Trophoblast cell (in vitro differentiated cells and primary cell): ENCODE results near the gene GATB.

Source experiments
- DNase-seq, 2 donors: peaks; one replicate each; pipeline ENCODE4 v3.0.0-alpha.2; 2016
- H2AFZ ChIP-seq: 2 replicates; pipeline ENCODE4 v1.6.1; 2013; ENCODE audit warnings: low read length, moderate library complexity, mild to moderate bottlenecking; ENCODE audit not compliant: insufficient read depth, poor library complexity
- H2AK5ac ChIP-seq: 2 replicates; pipeline ENCODE4 v1.6.1; 2013; ENCODE audit warnings: mild to moderate bottlenecking, low read length
- H2BK120ac ChIP-seq: 2 replicates; pipeline ENCODE4 v1.6.1; 2013; ENCODE audit warnings: low read length, mild to moderate bottlenecking, moderate library complexity; ENCODE audit not compliant: insufficient read depth, poor library complexity
- H2BK12ac ChIP-seq: 2 replicates; pipeline ENCODE4 v1.6.1; 2013; ENCODE audit warnings: mild to moderate bottlenecking, low read length, moderate library complexity
- H2BK5ac ChIP-seq: 2 replicates; pipeline ENCODE4 v1.6.1; 2013; ENCODE audit warnings: low read length, low read depth, moderate library complexity, mild to moderate bottlenecking; ENCODE audit not compliant: poor library complexity
- H3K14ac ChIP-seq: 2 replicates; pipeline ENCODE4 v1.6.1; 2013; ENCODE audit warnings: mild to moderate bottlenecking, low read length
- H3K18ac ChIP-seq: 2 replicates; pipeline ENCODE4 v1.6.1; 2013; ENCODE audit warnings: mild to moderate bottlenecking, low read length
- H3K23ac ChIP-seq: 2 replicates; pipeline ENCODE4 v1.6.1; 2013; ENCODE audit warnings: low read length
- H3K27ac ChIP-seq: 2 replicates; pipeline ENCODE4 v1.5.1; 2013; ENCODE audit warnings: low read depth, mild to moderate bottlenecking, inconsistent platforms, low read length, moderate library complexity
- H3K27me3 ChIP-seq: 2 replicates; pipeline ENCODE4 v1.6.1; 2013; ENCODE audit warnings: inconsistent platforms, mild to moderate bottlenecking, low read length, moderate library complexity; ENCODE audit not compliant: insufficient read depth
- H3K36me3 ChIP-seq, 2 experiments: 1 replicate in 1 of 2; 2 replicates in 1 of 2; pipeline ENCODE4 v1.6.1; 2013; ENCODE audit warnings: low read length in 2 of 2, mild to moderate bottlenecking in 2 of 2, moderate library complexity in 1 of 2; ENCODE audit not compliant: insufficient read depth in 2 of 2, control insufficient read depth in 1 of 2
- H3K4ac ChIP-seq: 2 replicates; pipeline ENCODE4 v1.6.1; 2013; ENCODE audit warnings: low read depth, mild to moderate bottlenecking, low read length, moderate library complexity
- H3K4me1 ChIP-seq, 2 experiments: 1 replicate in 1 of 2; 2 replicates in 1 of 2; pipeline ENCODE4 v1.6.1; 2013; ENCODE audit warnings: low read length in 2 of 2, mild to moderate bottlenecking in 2 of 2, moderate library complexity in 1 of 2; ENCODE audit not compliant: insufficient read depth in 2 of 2, control insufficient read depth in 1 of 2
- H3K4me2 ChIP-seq: 2 replicates; pipeline ENCODE4 v1.6.1; 2013; ENCODE audit warnings: inconsistent platforms, mild to moderate bottlenecking, low read length, moderate library complexity
- H3K4me3 ChIP-seq: 2 replicates; pipeline ENCODE4 v1.5.1; 2013; ENCODE audit warnings: mild to moderate bottlenecking, low read depth, low read length, inconsistent platforms
- H3K79me1 ChIP-seq: one replicate; pipeline ENCODE4 v1.6.1; 2013; ENCODE audit warnings: low read length
- H3K79me2 ChIP-seq: 2 replicates; pipeline ENCODE4 v1.6.1; 2013; ENCODE audit warnings: low read length, mild to moderate bottlenecking; ENCODE audit not compliant: control insufficient read depth, insufficient read depth, poor library complexity
- H3K9ac ChIP-seq: 2 replicates; pipeline ENCODE4 v1.6.1; 2013; ENCODE audit warnings: mild to moderate bottlenecking, low read length
- H3K9me3 ChIP-seq: 2 replicates; pipeline ENCODE4 v1.6.1; 2013; ENCODE audit warnings: low read depth, mild to moderate bottlenecking, control low read depth, inconsistent platforms, low read length; ENCODE audit not compliant: insufficient read depth
- H4K12ac ChIP-seq: 2 replicates; pipeline ENCODE4 v1.6.1; 2013; ENCODE audit warnings: low read depth, mild to moderate bottlenecking, low read length, moderate library complexity
- H4K8ac ChIP-seq: 2 replicates; pipeline ENCODE4 v1.6.1; 2013; ENCODE audit warnings: low read depth, mild to moderate bottlenecking, low read length, moderate library complexity
- H4K91ac ChIP-seq: one replicate; pipeline ENCODE4 v1.6.1; 2013; ENCODE audit warnings: low read depth, mild to moderate bottlenecking, low read length, moderate library complexity
- WGBS: extraction: QIAGEN DNeasy Blood & Tissue Kit; methylation state at CpG from one replicate; pipeline ENCODE4 v1.1.7; 2013; ENCODE audit warnings: missing lambda C conversion rate; ENCODE audit not compliant: insufficient read length, insufficient coverage; ENCODE audit errors: extremely low coverage; 5-methylcytosine and 5-hydroxymethylcytosine counted together

GATB gene

GRCh38 chr4:151728006-151728405, 32.8 kb downstream of the GATB start:
- Histone ChIP-seq H3K4ac (no peak overlapping the region), H2AFZ (no peak overlapping the region), H3K9me3 (peaks cover 1% of the 10 kb centered on the region), H3K4me2 (no peak overlapping the region), H4K12ac (no peak overlapping the region), H3K14ac (no peak overlapping the region), H3K9ac (no peak overlapping the region), H4K91ac (no peak overlapping the region), H3K23ac (no peak overlapping the region), H3K4me1 (peaks cover 0 to 2% of the 10 kb centered on the region in 2 experiments), H3K4me3 (no peak overlapping the region), H3K27ac (no peak overlapping the region), H3K27me3 (no peaks in the 10 kb centered on the region), H3K36me3 (no peaks in the 10 kb centered on the region), H2BK12ac (no peak overlapping the region), H2AK5ac (no peak overlapping the region), H3K18ac (no peak overlapping the region), H2BK120ac (no peak overlapping the region), H2BK5ac (no peak overlapping the region), H3K79me2 (no peaks in the 10 kb centered on the region), H4K8ac (no peak overlapping the region), H3K79me1 (no peaks in the 10 kb centered on the region)
- no CpG with 5 or more reads among the region's 1 CpG for WGBS
- DNase-seq = no peak

- H3K9me3 ChIP-seq = peaks cover 1% of the 10 kb centered on the region
- H3K79me2 ChIP-seq = no peaks in the 10 kb centered on the region
- H3K23ac ChIP-seq = no peak overlapping the region
- H4K12ac ChIP-seq = no peak overlapping the region
- no peak overlapping the region for H4K8ac ChIP-seq
- H3K9ac ChIP-seq = no peak overlapping the region
- no peak overlapping the region for H4K91ac ChIP-seq
- no peak overlapping the region for H2BK5ac ChIP-seq
- no peak overlapping the region for H2BK120ac ChIP-seq
- H2AFZ ChIP-seq = no peak overlapping the region
- no peak overlapping the region for H3K14ac ChIP-seq
- H3K79me1 ChIP-seq = no peaks in the 10 kb centered on the region
- no peak overlapping the region for H3K27ac ChIP-seq
- H3K4ac ChIP-seq = no peak overlapping the region
- H2BK12ac ChIP-seq = no peak overlapping the region
- H3K4me3 ChIP-seq = no peak overlapping the region
- H3K4me2 ChIP-seq = no peak overlapping the region
- H3K4me1 ChIP-seq = peaks cover 0 to 2% of the 10 kb centered on the region in 2 experiments
- no peak overlapping the region for H2AK5ac ChIP-seq
- no peaks in the 10 kb centered on the region for H3K27me3 ChIP-seq
- WGBS = no CpG with 5 or more reads among the region's 1 CpG
- no peaks in the 10 kb centered on the region for H3K36me3 ChIP-seq
- DNase-seq = no peak
- no peak overlapping the region for H3K18ac ChIP-seq
Observed at GRCh38 chr4:151727365-151727764, 33.4 kb downstream of the GATB start.

GRCh38 chr4:151725087-151725486, 35.7 kb downstream of the GATB start:
- H2BK120ac ChIP-seq = no peak overlapping the region
- H3K27me3 ChIP-seq = no peaks in the 10 kb centered on the region
- H3K27ac ChIP-seq = no peak overlapping the region
- WGBS = no CpG with 5 or more reads among the region's 2 CpGs
- no peak overlapping the region for H4K12ac ChIP-seq
- H3K9ac ChIP-seq = no peak overlapping the region
- H3K4me1 ChIP-seq = no peaks in the 10 kb centered on the region
- no peak overlapping the region for H2AK5ac ChIP-seq
- no peak overlapping the region for H3K4ac ChIP-seq
- H3K79me1 ChIP-seq = no peaks in the 10 kb centered on the region
- no peaks in the 10 kb centered on the region for H3K9me3 ChIP-seq
- no peak overlapping the region for H4K8ac ChIP-seq
- no peaks in the 10 kb centered on the region for H3K79me2 ChIP-seq
- no peak overlapping the region for H3K14ac ChIP-seq
- no peak overlapping the region for H3K4me2 ChIP-seq
- no peaks in the 10 kb centered on the region for H3K36me3 ChIP-seq
- no peak overlapping the region for H3K23ac ChIP-seq
- H2AFZ ChIP-seq = no peak overlapping the region
- H4K91ac ChIP-seq = no peak overlapping the region
- H2BK12ac ChIP-seq = no peak overlapping the region
- no peak overlapping the region for H3K18ac ChIP-seq
- DNase-seq = no peak
- H3K4me3 ChIP-seq = no peak overlapping the region
- no peak overlapping the region for H2BK5ac ChIP-seq

GRCh38 chr4:151721916-151722315, 38.9 kb downstream of the GATB start:
- Histone ChIP-seq H4K12ac (no peak overlapping the region), H3K14ac (no peak overlapping the region), H3K4me1 (peaks cover 6 to 12% of the 10 kb centered on the region in 2 experiments), H3K27me3 (no peaks in the 10 kb centered on the region), H2BK5ac (no peak overlapping the region), H3K27ac (no peak overlapping the region), H2BK12ac (no peak overlapping the region), H3K36me3 (no peaks in the 10 kb centered on the region), H4K8ac (no peak overlapping the region), H3K4ac (no peak overlapping the region), H3K4me3 (no peak overlapping the region), H2BK120ac (no peak overlapping the region), H4K91ac (no peak overlapping the region), H2AFZ (no peak overlapping the region), H3K9me3 (no peaks in the 10 kb centered on the region), H2AK5ac (no peak overlapping the region), H3K79me1 (no peaks in the 10 kb centered on the region), H3K9ac (no peak overlapping the region), H3K4me2 (no peak overlapping the region), H3K79me2 (no peaks in the 10 kb centered on the region), H3K23ac (no peak overlapping the region), H3K18ac (no peak overlapping the region)
- no peak for DNase-seq
- WGBS = no CpG with 5 or more reads among the region's 2 CpGs
